Stimulated activated CD4-positive, alpha-beta T cell treated with anti-CD3 and anti-CD28 coated beads, Interleukin-15, amount 100 ng/mL, for 48 hours (primary cell): ENCODE results near the gene SLC9B1.
"Not testable (repeated sequence)": the region's sequence is repeated elsewhere in the genome, so short reads cannot be mapped to it uniquely, and the experiment has no call there.

Source experiments
- DNase-seq, 2 donors: peaks; one replicate each; pipeline ENCODE4 v3.0.0-alpha.2; 2020; ENCODE audit warnings: low read depth in 2 of 2

The SLC9B1 gene

GRCh38 chr4:103011378-103012025 lies 8.0 kb downstream of the SLC9B1 start:
- DNase-seq: no peak

GRCh38 chr4:103010804-103011203 lies 8.7 kb downstream of the SLC9B1 start:
- no peak for DNase-seq

- DNase-seq: no peak
These were observed 10.4 kb downstream of the SLC9B1 start for GRCh38 chr4:103008875-103009729.

- DNase-seq: no peak
These were observed 17.0 kb downstream of the SLC9B1 start for GRCh38 chr4:103002551-103002950.

GRCh38 chr4:102994803-102995202 lies 24.7 kb downstream of the SLC9B1 start:
- DNase-seq: no peak

GRCh38 chr4:102993985-102994384 lies 25.5 kb downstream of the SLC9B1 start:
- DNase-seq: not testable (repeated sequence)

GRCh38 chr4:102988429-102989020 lies 31.0 kb downstream of the SLC9B1 start:
- DNase-seq: no peak

- no peak for DNase-seq
These were observed 38.5 kb downstream of the SLC9B1 start for GRCh38 chr4:102981005-102981404.

- not testable (repeated sequence) for DNase-seq
These were observed 57.7 kb downstream of the SLC9B1 start for GRCh38 chr4:102961813-102962212.

GRCh38 chr4:102959496-102959895 lies 60.0 kb downstream of the SLC9B1 start:
- DNase-seq: no peak

- no peak for DNase-seq
These were observed 74.4 kb downstream of the SLC9B1 start for GRCh38 chr4:102945066-102945465.

GRCh38 chr4:102938063-102938462 lies 81.4 kb downstream of the SLC9B1 start:
- DNase-seq: not testable (repeated sequence)

GRCh38 chr4:102935716-102936115 lies 83.8 kb downstream of the SLC9B1 start:
- DNase-seq: no peak

GRCh38 chr4:102919697-102920096 lies 99.8 kb downstream of the SLC9B1 start:
- not testable (repeated sequence) for DNase-seq

- DNase-seq: no peak
These were observed 100.6 kb downstream of the SLC9B1 start for GRCh38 chr4:102918859-102919258.

GRCh38 chr4:102901804-102902203 lies 117.7 kb downstream of the SLC9B1 start:
- no peak for DNase-seq

- not testable (repeated sequence) for DNase-seq
These were observed 121.9 kb downstream of the SLC9B1 start for GRCh38 chr4:102897610-102898009.

- not testable (repeated sequence) for DNase-seq
These were observed 123.0 kb downstream of the SLC9B1 start for GRCh38 chr4:102896547-102896946.

- DNase-seq: not testable (repeated sequence)
These were observed 129.6 kb downstream of the SLC9B1 start for GRCh38 chr4:102889866-102890265.

- DNase-seq: not testable (repeated sequence)
These were observed 130.9 kb downstream of the SLC9B1 start for GRCh38 chr4:102888570-102888969.

GRCh38 chr4:102883278-102883677 lies 136.2 kb downstream of the SLC9B1 start:
- no peak for DNase-seq

GRCh38 chr4:102881343-102881742 lies 138.2 kb downstream of the SLC9B1 start:
- DNase-seq: no peak

- no peak for DNase-seq
These were observed 140.6 kb downstream of the SLC9B1 start for GRCh38 chr4:102878901-102879300.
